Activated CD8-positive, alpha-beta memory T cell treated with anti-CD3 and anti-CD28 coated beads for 24 hours (primary cell): ENCODE measurements around the gene VEZT.

Experiments used
- DNase-seq: peaks from one replicate; pipeline ENCODE4 v3.0.0-alpha.2; 2020

Gene VEZT

DNA sequence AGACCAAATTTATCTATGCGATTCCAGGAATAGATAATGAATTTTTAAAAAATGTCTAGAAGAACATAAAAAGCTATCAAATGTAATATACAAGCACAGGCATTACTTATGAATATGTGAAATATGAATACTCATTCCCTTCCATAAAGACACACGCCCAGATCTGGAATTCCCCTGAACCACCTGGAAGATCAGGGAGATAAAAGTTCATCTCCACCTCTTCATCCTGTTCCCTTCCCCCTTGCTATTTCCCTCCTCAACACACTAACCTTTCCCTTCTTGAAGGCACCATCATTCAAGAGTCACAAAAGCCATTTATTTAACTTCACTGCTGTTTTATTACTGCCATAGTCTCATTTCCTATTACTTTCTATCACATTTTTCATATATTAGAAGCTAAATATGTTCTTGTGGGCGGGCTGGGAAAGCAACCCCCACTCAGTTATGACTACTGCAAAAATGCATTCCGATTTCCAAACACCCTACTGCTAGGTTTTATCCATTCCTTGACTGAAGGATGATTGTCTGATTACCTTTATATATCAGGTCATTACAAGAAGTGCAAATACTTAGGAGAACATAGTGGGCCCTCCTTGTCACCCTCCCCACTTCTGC, 16.4 kb upstream of the VEZT start:
- no peak for DNase-seq

DNA sequence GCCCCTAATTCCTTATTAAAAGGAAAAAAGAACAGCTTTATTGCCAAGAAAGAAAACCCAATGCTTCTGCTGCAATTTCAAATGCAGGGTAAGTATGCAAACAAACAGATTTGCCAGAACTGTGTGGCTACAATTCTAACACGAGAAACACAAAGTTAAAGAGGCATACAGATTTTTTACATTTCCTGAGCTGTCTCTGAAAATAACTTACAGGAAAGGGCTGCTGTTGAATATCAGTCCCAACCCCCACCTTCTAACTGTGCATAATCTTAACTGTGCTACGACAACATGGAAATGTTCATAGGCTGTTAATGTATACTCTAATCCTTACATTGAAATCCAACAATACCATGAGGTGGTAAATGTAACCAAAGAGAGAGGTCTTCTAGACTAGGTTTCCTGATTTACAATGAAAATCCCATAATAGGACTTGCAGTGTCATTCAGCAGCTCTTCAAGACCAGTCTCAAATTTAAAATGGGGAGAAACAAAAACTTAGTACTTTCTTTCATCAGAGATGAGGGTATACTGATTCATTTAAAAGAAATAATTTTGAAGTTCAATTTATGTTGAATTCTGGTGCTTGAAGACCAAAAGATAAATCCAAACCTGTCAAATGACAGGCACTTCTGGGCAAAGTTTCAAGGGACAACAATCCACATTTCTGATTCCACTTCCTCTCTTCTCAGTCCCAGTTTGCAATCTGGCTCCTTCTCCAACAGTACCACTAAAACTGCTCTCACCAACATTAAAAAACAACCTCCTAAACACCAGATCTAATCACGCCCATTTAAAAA, 14.7 kb upstream of the VEZT start:
- DNase-seq: no peak

DNA sequence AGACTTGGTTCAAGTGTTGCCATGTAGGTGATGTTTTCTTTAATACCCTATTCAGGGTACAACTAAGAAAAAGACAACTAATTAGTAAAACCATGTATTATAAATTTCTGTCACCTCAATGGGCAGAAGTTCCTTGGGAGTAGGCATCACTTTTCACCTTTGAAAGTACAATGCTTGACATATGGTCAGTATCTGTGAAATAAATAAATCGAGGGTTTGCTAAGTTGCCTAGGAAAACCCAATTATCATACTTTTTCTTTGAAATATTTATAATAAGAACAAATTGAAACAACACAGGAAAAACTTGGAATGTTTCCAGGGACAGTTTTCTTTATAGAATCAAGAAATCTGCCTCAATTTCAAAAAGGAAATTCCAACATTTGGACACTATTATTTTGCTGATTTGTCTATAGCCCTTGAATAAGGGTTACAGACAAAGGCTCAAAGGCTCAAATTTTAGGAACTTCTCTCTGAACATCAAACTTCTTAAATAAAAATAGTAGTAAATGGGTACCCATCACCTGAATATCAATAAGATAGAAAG, 14.0 kb upstream of the VEZT start:
- no peak for DNase-seq

DNA sequence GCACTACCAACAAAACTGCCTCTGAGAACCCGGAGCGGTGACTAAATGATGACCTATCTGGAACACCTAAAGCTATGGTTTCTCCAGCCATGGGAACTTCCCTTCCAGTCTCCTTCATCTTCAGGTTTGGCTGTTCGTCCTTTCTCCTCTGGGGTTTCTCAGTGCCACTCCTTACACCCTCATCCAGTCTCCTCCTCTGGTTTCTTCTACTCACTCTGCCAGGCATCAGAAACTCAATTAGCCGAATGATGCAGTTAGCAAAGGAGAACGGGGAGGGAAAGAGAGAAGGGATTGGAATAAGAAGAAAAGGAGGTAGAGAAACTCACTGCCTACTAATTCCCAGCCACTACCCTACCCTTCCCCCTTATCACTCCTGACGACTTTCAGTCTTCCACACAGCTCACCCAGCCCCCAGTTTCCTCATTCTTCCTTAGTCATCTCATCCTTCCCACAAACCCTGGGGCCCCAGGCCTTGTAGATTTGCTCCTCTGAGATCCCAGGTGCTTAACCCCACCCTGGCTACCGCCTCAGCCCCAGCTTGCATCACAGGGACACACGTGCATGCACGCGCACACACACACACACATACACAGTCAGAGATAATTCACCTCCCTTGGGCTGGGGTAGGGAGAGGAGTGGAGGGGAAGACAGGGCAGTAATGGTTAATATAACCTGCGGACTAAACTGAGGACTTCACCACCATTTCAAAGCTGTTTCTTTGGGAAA, 13.3 kb upstream of the VEZT start:
- DNase-seq: no peak

DNA sequence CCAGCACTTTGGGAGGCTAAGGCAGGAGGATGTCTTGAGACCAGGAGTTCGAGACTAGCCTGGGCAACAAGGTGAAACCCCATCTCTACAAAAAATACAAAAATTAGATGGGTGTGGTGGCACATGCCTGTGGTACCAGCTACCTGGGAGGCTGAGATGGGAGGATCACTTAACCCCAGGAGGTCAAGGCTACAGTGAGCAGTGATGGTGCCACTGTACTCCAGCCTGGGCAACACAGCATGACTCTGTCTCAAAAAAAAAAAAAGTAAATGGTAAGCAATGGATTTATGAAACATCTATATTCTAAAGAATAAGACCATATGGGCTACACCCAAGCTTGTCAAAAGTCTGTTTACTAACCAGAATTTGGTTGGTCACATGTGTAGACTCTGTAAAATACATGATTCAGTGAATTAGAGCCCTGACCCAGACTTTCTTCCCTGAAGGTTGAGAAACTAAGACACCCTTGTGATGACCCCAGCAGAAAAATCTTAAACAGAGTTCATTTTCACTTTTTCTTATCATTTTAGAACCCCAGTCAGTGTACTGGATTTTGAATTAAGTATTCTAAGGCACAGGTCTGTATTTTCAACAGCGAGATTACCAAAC, 12.5 kb upstream of the VEZT start:
- no peak for DNase-seq

DNA sequence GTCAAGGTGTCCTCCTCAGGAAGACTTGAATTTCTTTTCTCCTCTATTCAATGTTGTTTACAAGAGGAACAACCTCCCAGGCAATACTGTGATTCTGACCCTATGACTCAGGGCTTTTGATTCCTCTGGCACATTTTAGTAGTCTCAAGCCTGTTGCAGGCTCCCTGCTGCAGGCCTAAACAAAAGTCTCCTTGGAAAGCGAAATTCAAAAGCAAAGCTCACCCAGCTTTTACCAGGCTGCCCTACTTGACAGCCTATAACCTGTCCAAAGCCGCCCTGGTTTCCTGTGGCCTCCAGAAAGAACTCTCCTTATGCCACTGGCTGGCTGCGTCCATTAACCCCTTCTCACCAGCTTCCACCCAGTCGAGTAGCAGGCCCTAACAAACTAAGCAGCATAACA, 11.9 kb upstream of the VEZT start:
- DNase-seq: no peak

DNA sequence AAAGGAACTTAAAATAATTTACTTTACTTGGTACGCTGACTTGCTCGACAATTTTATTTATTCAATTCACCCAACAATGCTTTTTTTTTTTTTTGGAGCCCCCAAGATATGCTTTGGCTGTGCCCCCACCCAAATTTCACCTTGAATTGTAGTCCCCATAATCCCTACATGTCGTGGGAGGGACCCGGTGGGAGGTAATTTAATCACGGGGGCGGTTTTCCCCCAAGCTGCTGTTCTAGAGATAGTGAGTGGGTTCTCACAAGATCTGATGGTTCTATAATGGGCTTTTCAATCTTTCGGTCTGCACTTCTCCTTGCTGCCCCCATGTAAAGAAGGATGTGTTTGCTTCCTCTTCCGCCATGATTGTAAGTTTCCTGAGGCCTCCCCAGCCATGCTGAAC, 10.7 kb upstream of the VEZT start:
- no peak for DNase-seq

DNA sequence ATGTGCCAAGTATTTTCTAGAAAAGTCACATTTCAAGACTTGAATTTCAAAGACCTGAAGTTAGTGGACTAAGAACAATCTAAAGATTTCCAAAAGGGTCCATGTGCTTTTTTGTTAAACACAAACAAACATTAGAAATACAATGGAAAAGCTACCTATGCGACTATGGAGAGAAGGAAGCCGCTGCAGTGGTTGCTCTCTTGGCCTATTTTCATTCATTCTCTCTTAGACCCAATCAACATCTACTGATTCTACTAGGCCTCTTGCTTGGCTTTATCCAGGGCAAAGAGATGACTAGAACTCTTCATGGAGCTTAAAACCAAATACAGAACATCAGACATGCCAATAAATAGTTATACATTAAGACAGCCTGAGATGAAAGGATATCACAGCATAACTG, 10.2 kb upstream of the VEZT start:
- DNase-seq: no peak

DNA sequence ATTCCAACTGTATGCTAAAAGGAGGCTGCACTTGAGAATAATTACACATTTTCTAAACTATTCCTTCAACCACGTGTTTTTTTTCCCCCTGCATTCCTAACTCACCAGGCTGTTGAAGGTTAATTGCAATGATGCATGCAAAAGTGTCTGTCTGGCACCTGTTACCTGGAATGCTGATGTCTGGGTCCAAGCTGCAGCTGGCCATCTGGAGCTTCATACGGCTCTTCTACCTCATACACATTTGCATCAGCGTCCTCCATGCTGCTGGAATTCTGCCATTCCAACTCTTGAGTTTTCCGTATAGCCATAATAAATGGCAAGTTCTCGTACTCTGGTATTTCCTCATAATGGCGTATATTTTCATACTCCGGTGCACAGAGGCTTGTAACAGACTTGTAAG, 8.9 kb upstream of the VEZT start:
- no peak for DNase-seq

DNA sequence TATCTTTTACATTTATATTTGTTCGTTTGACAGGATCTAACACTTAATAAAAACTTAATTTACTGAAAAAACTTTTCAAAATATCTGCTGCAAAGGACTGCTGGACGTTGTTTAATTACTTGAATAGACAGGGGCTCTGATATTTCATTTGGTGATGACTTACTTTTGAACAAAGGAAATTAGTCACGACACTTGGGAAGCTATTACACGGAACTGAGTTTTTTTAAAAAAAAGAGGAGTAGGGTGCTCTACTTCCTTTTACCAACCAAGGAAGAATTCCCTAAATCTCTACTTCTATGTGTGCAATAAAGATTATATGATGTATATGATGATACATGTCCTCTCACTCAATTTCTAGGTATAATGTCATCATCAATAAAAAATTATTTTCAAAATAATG, 5.0 kb upstream of the VEZT start:
- DNase-seq: no peak

DNA sequence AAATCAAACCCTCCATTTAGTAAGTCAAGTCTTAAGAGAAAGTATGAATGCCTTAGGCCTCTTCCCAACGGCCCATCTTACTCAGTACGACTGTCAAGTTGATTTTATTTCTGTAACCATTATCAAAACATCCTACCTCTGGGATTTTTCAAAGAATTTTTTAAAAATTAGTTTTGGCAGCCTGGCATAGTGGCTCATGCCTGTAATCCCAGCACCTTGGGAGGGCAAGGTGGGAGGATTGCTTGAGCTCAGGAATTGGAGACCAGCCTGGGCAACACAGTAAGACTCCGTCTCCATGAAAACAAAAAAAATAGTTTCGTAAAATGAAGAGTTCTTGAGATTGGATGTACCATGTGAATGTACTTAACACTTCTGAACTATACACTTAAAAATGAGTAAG, 4.5 kb upstream of the VEZT start:
- no peak for DNase-seq

DNA sequence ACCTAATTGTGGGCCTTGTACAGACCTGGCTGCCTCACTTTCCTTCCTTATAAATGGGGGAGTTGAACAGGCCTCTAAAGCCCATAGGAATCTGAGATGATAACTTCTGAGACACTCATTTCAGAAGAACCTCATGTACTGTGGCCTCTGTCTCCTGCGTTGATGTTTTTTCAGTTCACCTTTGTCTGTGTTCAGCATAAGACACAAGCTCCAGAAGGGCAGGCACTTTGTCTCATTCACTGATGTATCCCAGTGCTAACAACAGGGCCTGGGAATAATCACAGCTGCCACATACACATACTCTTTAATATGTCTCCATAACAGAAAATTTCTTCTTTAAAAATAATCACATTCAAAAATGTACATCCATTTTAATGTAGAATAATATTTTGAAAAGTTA, 3.7 kb upstream of the VEZT start:
- DNase-seq: no peak

DNA sequence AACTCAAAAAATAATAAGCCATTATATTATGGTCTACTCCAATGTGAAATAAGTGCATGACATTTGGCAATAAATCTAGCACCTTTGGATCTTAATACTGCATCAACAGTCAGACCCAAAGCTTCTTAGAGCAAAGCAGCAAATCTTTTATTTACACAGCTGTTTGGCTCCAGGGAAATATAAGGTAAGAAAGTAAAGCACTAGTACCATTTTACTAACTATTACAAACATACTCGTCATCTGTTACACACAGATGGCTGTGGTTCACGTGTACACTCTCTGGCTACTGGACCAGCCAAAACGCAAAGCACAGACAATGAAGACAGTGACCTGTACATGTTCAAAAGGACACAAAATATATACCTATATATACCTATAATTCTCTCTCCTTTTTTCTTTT, 3.1 kb upstream of the VEZT start:
- no peak for DNase-seq

DNA sequence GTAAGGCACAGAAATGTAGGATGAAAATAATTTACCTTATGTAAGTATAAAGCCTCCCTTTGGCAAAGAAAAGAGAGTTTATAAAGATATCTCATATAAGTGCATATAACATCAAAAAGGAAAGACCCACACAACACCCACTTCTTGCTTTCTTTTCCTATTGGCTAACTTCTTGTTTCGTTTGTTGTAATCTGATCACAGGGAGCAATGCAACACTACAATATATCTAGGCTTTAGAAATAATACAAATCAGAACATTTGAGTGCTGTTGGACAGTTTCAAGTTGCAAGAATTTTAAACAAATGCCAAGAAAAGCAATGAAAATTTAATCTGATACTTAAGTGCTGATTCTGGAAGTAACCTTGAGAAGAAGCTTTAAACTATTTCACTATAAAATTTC, 1.7 kb upstream of the VEZT start:
- DNase-seq: no peak

DNA sequence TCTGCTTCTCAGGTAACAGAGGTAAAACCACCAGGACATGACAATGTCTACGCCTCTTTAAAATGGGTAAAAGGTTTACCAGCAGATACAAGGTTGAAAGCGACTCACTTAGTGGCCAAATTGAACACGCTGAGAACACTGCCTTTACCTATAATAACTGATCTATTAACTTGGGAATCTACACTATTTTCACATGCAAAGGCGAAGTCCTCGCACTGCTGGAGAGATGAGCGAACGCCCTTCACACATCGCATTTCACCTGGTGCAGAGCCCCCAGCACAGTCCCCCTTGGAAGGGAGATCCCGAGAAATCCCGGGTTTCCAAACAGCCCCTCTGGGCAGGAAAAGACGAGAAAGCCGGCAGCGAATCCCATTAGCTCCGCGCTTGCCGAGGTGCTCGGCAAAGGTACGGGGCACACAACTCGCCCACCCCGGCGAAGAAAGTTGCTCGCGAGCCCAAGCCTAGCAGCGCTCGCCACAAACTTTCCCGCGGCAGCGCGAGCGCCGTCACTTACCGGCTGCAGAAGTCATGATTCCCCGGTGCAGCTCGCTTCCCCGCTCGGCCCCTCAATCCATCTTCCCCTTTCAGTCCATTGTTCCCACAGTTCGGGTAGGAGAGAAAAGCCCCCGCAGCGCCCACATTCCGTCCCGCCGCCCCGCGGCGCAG, 763 bp upstream of the VEZT start:
- no peak for DNase-seq

DNA sequence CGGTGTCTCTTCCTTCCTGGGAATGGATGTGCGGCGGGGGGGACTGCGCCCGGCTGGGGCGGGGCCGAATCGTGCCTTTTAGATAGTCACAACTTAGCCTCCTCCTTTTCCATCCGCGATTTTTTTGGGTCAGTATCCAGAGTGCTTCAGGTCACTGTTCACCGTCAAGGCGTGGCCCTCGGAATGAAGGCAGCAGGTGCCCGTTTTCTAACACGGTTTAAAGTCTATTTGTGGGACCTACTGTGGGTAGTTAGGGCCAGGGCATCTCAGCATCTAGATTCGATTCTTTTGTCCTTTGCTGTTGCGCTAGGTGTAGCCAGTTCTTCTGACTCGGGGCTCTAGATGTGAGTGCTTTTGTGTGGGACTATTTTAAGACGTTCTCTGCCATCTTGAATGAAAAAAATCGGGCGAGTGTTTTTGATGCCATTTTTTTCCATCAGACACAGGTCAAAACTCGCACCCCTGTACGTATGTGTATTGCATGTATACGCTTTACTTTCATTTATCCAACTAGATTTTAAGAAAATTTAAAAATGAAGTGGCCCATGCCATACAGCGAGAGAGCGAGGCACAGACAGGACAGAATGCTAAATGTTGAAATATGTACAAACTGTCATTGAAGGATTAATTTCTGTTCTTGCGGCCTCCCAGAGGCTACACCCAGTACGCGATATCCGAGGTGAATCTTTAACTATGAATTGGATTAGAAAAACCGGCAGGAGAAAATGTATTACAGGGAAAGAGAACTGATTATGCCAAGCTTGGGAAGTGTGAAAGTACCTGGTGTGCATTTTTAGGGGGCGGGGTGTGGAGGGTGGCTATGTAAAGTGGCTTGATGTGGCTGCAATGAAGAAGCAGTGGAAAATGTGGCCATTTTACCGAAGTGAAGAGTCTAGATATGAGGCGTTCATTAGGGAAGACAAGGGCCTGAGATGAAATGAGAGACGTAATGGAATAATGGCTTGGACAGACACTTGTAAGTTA, 835 bp downstream of the VEZT start:
- DNase-seq: peak; percentile 61

DNA sequence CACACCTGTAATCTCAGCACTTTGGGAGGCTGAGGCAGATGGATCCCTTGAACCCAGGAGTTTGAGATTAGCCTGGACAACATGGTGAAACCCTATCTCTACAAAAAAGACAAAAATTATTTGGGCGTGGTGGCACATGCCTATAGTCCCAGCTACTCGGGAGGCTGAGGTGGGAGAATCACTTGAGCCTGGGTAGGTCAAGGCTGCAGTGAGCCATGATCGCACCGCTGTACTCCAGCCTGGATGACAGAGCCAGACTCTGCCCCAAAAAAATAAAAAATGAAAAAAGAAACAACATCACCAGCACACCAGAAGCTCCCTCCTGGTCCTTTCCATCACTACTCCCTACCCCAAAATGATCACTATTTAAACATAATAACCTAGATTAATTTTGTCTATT, 2.6 kb downstream of the VEZT start:
- no peak for DNase-seq

DNA sequence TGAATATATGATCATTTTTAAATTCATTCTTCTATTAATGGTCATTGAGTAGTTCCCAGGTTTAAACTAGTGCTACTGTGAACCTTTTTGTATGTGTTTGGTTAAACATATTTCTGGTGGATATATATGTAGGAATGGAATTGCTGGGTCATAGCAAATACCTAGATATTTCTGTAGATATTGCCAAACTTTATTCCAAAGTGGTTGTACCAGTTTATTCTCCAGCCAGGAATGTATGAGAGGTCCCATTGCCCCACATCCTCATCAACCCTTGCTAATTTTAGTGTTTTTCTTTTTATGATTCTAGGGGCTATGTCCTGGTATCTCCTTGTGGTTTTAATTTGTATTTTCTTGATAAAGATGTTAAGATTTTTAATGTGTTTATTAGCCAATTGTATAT, 3.1 kb downstream of the VEZT start:
- DNase-seq: no peak

DNA sequence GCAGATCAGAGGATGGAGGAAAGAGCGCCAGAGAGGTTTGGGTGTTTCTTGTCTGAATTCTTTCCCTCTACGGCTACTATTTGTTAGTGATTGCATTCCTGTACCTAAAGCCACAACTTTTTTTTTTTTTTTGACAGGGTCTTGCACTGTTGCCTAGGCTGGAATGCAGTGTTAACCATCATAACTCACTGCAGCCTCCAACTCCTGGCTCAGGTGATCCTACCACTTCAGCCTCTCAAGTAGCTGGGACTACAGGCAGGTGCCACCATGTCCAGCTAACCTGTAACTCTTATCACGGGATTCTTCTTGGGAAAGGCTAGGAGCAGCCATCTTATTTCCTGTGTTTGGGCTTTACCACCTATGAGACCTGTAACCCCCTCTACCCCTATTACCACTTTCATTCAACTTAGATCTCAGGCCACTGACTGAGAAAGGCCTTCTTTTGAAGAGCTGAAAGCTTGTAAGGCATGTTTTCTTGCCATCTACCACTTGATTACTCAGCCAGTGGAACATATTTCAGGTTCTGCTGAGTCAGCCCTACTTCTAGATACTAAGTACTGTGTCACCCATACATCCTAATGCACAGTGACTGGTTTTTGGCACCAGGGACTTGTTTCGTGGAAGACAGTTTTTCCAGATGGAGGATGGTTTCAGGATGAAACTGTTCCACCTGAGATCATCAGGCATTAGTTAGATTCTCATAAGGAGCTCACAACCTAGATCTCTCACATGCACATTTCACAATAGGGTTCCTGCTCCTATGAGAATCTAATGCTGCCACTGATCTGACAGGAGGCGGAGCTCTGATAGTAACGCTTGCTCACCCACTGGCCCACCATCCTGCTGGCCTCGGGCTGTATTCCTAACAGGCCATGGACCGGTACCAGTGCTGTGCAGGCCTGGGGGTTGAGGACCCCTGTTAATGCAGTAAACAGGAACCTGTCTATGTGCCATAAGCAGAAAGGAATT, 6.9 kb downstream of the VEZT start:
- no peak for DNase-seq

DNA sequence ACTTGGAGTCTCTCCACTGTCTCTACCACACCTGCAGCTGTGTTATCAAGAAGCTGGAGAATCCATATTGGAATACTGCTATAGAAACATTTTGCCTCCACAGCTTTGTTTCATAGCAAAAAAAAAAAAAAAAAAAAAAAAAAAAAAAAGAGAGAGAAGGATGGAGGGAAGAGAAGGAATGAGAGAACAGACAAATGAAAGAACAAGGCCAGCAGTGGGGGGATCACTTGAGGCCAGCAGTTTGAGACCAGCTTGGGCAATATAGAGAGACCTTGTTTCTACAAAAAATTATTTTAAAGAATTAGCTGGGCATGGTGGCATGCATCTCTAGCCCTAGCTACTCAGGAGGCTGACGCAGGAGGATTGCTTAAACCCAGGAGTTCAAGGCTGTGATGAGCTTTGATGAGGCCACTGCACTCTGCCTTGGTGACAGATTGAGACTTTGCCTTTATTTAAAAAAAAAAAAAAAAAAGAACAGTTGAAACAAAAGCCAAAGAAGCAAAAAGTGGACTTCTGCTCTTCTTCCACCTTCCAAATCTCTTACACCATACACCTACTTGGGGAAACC, 8.1 kb downstream of the VEZT start:
- no peak for DNase-seq
